ENCODE data around the gene TLR6. TPM values are rescaled to one million over a fixed set of nuclear protein-coding genes. Genes with fewer than 3 reads are reported as not detected.

TLR6 gene
- polyA plus RNA-seq, 1 of the 3 experiments (the other 2 are of a cell fraction) = 0.10 TPM

- TF ChIP-seq MAX (IDR thresholded peaks at IDR 0.05; ENCODE audit: low read depth) = no peak
- TF ChIP-seq PBX3 (IDR thresholded peaks at IDR 0.05) = no peak
- no peak for TF ChIP-seq FOXJ3 (CRISPR knock-in tag; IDR thresholded peaks at IDR 0.05)
- no peak for TF ChIP-seq RXRA (IDR thresholded peaks at IDR 0.05; ENCODE audit: borderline replicate concordance, low read depth)
- TF ChIP-seq ELF1 (IDR thresholded peaks at IDR 0.05) = no peak
- H3K36me3 ChIP-seq (replicated peaks in 1 of 2; ENCODE audit: control insufficient read depth in 1 of 2, insufficient read depth in 2 of 2, low read length in 1 of 2) = no peaks in the 10 kb centered on the region
- no peaks in the 10 kb centered on the region for H4K20me1 ChIP-seq (ENCODE audit: insufficient read depth)
- no peak overlapping the region for H3K4me3 ChIP-seq (ENCODE audit: low read depth in 2 of 2, low read length in 1 of 2)
- H2AFZ ChIP-seq (ENCODE audit: low read depth) = no peak overlapping the region
- no peaks in the 10 kb centered on the region; the same call in 1 of the 2 replicates for H3K27me3 ChIP-seq (ENCODE audit: insufficient read depth)
- H3K4me1 ChIP-seq (ENCODE audit: control insufficient read depth in 1 of 2, insufficient read depth in 2 of 2, low read depth in 1 of 2, low read length in 1 of 2) = no peaks in the 10 kb centered on the region
- no peaks in the 10 kb centered on the region for H3K9me2 ChIP-seq
- CTCF ChIA-PET = interaction anchor here (0.6 to 0.9 kb wide), 3 partner anchors 23 to 144 kb away, joined by 3 to 4 read pairs (median 3); no protein-coding TSS in a partner anchor
- peak overlapping the region in 1 of 2 experiments; percentile 33; a peak in 1 of 4 replicates for H3K27ac ChIP-seq (ENCODE audit: low read depth in 2 of 2, low read length in 1 of 2)
- H3K9ac ChIP-seq = no peak overlapping the region
- H3K9me3 ChIP-seq = peaks cover 18% of the 10 kb centered on the region
- no peaks in the 10 kb centered on the region for H3K79me2 ChIP-seq (ENCODE audit: insufficient read depth)
- POLR2A ChIA-PET = no interaction called here
- no peak for DNase-seq
- no peak overlapping the region for H3K4me2 ChIP-seq
- peaks cover 15% of the 10 kb centered on the region for H3F3A ChIP-seq (replicated peaks; ENCODE audit: insufficient read depth)
Observed at GRCh38 chr4:38837334-38837733, 19.3 kb downstream of the TLR6 start.

- peaks cover 22% of the 10 kb centered on the region for H3K9me3 ChIP-seq
- no peak for DNase-seq
- H3K4me2 ChIP-seq = no peak overlapping the region
- H3K9me2 ChIP-seq = no peaks in the 10 kb centered on the region
- peaks cover 15% of the 10 kb centered on the region for H3F3A ChIP-seq (replicated peaks; ENCODE audit: insufficient read depth)
- CTCF ChIA-PET = interaction anchor here (0.8 to 1.7 kb wide), 3 partner anchors 26 to 75 kb away, joined by 3 to 4 read pairs (median 3); no protein-coding TSS in a partner anchor
- POLR2A ChIA-PET = no interaction called here
- WGBS (ENCODE audit: low lambda C conversion rate) = 67% methylated on average over 4 of the region's 4 CpGs
- no peaks in the 10 kb centered on the region for H3K36me3 ChIP-seq (replicated peaks in 1 of 2; ENCODE audit: control insufficient read depth in 1 of 2, insufficient read depth in 2 of 2, low read length in 1 of 2)
- no peak for TF ChIP-seq IRF3 (IDR thresholded peaks at IDR 0.05; ENCODE audit: low read depth, low read length)
- no peak for TF ChIP-seq TAF1 (IDR thresholded peaks at IDR 0.05; ENCODE audit: borderline replicate concordance, low read depth, low read length)
- no peak for TF ChIP-seq FOXJ3 (CRISPR knock-in tag; IDR thresholded peaks at IDR 0.05)
- TF ChIP-seq NFIC (IDR thresholded peaks at IDR 0.05; ENCODE audit: borderline replicate concordance) = no peak
- no peak for TF ChIP-seq PBX3 (IDR thresholded peaks at IDR 0.05)
- no peaks in the 10 kb centered on the region for H4K20me1 ChIP-seq (ENCODE audit: insufficient read depth)
- no peaks in the 10 kb centered on the region; the same call in 1 of the 2 replicates for H3K27me3 ChIP-seq (ENCODE audit: insufficient read depth)
- no peak overlapping the region for H3K9ac ChIP-seq
- H2AFZ ChIP-seq (ENCODE audit: low read depth) = no peak overlapping the region
- H3K79me2 ChIP-seq (ENCODE audit: insufficient read depth) = no peaks in the 10 kb centered on the region
- H3K27ac ChIP-seq (ENCODE audit: low read depth in 2 of 2, low read length in 1 of 2) = no peak overlapping the region
- no peaks in the 10 kb centered on the region for H3K4me1 ChIP-seq (ENCODE audit: control insufficient read depth in 1 of 2, insufficient read depth in 2 of 2, low read depth in 1 of 2, low read length in 1 of 2)
- no peak overlapping the region for H3K4me3 ChIP-seq (ENCODE audit: low read depth in 2 of 2, low read length in 1 of 2)
Observed at GRCh38 chr4:38834570-38834969, 22.0 kb downstream of the TLR6 start.

All from SK-N-SH (cell line).